Endothelial cell (in vitro differentiated cells): ENCODE results near the gene GABRQ. TPM values are rescaled to one million over a fixed set of nuclear protein-coding genes. Genes with fewer than 3 reads are reported as not detected.
"Not testable (repeated sequence)": the region's sequence is repeated elsewhere in the genome, so short reads cannot be mapped to it uniquely, and the experiment has no call there.

Experiments used
- DNase-seq: peaks from one replicate; pipeline ENCODE4 v3.0.0; 2021; ENCODE audit warnings: low spot score
- H3K27ac Mint-ChIP-seq: one replicate; pipeline ENCODE4 v1.8.0; 2021; ENCODE audit warnings: mixed read lengths, inconsistent platforms; ENCODE audit not compliant: unreplicated experiment
- H3K27me3 Mint-ChIP-seq: one replicate; pipeline ENCODE4 v1.8.0; 2021; ENCODE audit warnings: mild to moderate bottlenecking, moderate library complexity, mixed read lengths, inconsistent platforms; ENCODE audit not compliant: unreplicated experiment
- H3K36me3 Mint-ChIP-seq: one replicate; pipeline ENCODE4 v1.8.0; 2021; ENCODE audit warnings: mild to moderate bottlenecking, low read depth, mixed read lengths, inconsistent platforms; ENCODE audit not compliant: unreplicated experiment
- H3K4me1 Mint-ChIP-seq: one replicate; pipeline ENCODE4 v1.8.0; 2021; ENCODE audit warnings: mild to moderate bottlenecking, mixed read lengths, inconsistent platforms; ENCODE audit not compliant: unreplicated experiment
- H3K4me3 Mint-ChIP-seq: one replicate; pipeline ENCODE4 v1.8.0; 2021; ENCODE audit warnings: mild to moderate bottlenecking, mixed read lengths, inconsistent platforms; ENCODE audit not compliant: unreplicated experiment
- H3K9me3 Mint-ChIP-seq: one replicate; pipeline ENCODE4 v1.8.0; 2021; ENCODE audit warnings: mixed read lengths, inconsistent platforms; ENCODE audit not compliant: unreplicated experiment
- total RNA-seq: library from RNA; stranded (reverse); fragmentation: NEBNext Ultra II Directional; extraction: Animal tissue kit (Norgen Biotek cat#: 25700); gene quantifications from one replicate; pipeline ENCODE4 v1.2.1, GENCODE V29; 2021; ENCODE audit not compliant: unreplicated experiment

GABRQ gene
- total RNA-seq, 1 donor from 2014 or later: 0.41 TPM

DNA sequence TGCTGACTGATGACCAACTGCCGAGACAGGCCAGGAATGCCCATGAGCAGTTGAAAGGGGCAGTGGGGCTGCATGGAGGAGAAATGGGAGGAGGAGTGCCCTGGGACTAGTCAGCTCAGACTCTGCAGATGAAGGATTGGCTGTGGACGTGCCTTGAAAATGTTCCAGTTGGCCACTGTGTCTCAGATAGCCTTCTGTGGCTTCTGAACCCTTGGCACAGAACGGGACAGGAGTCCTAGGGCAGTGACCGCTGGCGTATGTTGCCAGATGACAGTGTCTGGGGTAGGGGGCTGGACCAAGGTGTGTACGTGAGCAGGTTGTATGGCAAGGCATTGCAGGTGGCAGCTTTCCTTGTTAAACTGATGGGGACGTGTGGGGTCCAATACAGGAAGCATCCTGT is 68.8 kb downstream of the GABRQ start:
- not testable (repeated sequence) for H3K36me3 Mint-ChIP-seq, H3K4me3 Mint-ChIP-seq, H3K9me3 Mint-ChIP-seq, DNase-seq, H3K27ac Mint-ChIP-seq, H3K4me1 Mint-ChIP-seq, H3K27me3 Mint-ChIP-seq

Other genes starting within 250 kb of the GABRQ start
- 0.59 TPM for gene GABRA3, start 186.6 kb upstream of the GABRQ start, total RNA-seq
- gene MAGEA3, start 60.9 kb downstream of the GABRQ start, total RNA-seq: not detected
- not detected for gene CSAG2, start 71.4 kb downstream of the GABRQ start, total RNA-seq
- 0.97 TPM for gene MAGEA2B, start 76.7 kb downstream of the GABRQ start, total RNA-seq
- gene CSAG1, start 95.8 kb downstream of the GABRQ start, total RNA-seq: 5.1 TPM
- 4.3 TPM for gene MAGEA12, start 95.9 kb downstream of the GABRQ start, total RNA-seq
- gene MAGEA2, start 115.9 kb downstream of the GABRQ start, total RNA-seq: 3.5 TPM
- 5.5 TPM for gene CSAG3, start 121.3 kb downstream of the GABRQ start, total RNA-seq
- gene MAGEA6, start 131.8 kb downstream of the GABRQ start, total RNA-seq: not detected
- 32.6 TPM for gene CETN2, start 192.9 kb downstream of the GABRQ start, total RNA-seq
- gene NSDHL, start 193.2 kb downstream of the GABRQ start, total RNA-seq: 26.5 TPM